SKM-1 (cell line): ENCODE data around the gene SAXO2.
"Not testable (repeated sequence)": the region's sequence is repeated elsewhere in the genome, so short reads cannot be mapped to it uniquely, and the experiment has no call there.

ENCODE experiments used
- DNase-seq: peaks from one replicate; lab custom pipeline; 2025; ENCODE audit not compliant: unreplicated experiment; lab: John Stamatoyannopoulos, UW

Gene SAXO2, protein sequence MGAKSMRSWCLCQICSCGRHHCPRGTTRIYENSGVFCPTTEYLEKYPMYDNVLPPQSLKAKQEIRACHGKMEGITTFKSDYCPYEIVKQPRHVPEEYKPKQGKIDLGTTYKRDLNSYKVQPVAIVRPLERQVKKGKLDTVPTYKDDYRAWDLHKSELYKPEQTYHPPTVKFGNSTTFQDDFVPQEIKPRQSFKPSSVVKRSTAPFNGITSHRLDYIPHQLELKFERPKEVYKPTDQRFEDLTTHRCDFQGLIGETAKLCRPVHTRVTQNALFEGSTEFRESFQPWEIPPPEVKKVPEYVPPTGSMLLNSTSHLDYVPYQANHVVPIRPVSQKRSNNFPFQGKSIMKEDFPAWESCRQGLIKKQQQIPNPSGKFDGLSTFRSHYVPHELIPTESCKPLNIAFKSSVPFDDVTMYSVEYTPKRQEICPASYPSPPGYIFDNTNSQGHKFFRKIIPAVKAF

DNA sequence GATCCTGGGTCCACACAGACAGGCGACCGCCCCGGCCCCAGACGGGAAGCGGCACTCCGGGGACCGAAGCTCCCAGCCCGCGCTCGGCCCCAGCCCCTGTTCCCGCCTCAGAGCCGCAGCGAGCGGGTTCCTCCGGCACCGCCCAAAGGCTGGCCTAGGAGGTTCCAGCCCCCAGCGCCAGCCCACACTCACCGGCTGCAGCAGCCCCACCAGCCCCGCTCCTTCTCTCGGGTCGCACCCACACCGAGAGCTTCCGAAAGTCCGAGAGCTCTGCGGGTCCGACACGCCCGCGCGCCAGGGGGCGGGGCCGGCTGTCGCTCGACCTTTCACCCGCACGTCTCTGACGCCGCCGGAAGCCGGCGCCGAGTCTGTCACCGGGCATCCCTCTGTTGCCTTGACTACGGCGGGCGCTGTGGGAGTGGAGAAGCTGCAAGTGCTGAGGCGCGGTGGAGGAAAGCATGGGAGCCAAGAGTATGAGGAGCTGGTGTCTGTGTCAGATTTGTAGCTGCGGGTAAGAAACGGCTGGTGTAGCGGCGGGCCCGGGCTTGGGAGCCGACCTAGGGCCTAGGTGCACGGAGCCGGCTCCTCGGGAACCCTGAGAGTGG is at the start of gene SAXO2, which contains the start of gene EFL1:
TSS of gene SAXO2 (plus strand) at position 397 of the 605 bp plus-strand sequence. CDS start at position 459, 62 bp downstream.
TSS of gene EFL1 (minus strand) at position 313 of the 605 bp plus-strand sequence. CDS start 956 bp downstream, outside the sequence.
- DNase-seq = peak; percentile 84

DNA sequence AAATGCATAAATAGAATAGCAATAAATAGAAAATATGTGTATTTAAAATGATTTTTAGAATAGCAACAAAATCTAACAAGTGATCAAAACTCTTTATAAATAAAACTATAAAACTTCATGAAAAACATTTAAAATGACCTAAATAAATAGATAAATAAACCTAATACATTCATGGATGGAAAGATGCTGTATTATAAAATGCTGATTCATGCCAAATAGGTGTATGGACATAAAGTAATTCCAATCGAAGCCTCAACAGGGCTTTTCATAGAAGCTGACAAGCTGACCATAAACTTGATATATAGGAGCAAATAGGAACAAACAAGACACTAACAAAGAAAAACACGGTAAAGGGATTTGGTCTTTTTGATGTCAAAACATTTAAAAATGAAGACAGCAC is 46.5 kb upstream of the SAXO2 start:
- not testable (repeated sequence) for DNase-seq

DNA sequence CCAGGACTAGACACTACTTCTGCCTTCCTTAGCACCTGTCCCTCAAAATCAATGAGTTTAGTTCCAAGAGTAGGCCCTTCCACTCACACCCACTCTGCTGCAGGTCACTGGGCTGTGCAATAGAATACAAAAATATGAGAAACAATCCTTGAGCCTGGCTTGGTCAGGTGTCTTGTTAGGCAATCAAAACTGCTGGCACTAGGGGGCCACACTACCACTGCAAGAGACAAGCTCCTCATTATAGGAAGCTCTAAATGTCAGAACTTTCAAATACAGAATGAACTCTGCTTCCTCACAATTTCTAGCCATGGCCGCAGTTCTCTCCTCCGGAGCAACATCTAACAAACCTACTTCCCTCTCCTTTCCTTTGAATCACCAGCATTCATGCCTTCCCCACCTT is 41.1 kb upstream of the SAXO2 start:
- not testable (repeated sequence) for DNase-seq

DNA sequence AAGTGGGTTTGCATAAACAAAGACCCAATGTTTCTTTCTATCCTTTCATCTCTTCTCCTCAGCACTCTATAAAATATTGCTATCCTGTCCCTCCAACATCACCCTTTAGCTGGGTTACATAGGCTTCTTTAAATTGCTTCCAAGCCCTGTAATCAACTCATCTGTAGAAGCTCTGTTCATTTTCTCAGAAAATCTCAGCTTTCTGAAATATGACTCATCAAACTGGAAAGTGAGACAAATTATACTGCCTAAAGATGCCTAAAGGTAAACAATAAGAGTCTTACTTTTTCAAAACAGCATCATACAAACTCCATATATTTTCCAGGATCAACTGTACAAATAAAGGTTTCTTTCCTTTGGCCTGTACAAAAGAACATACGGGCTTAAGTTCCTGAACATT is 33.9 kb upstream of the SAXO2 start:
- no peak for DNase-seq

DNA sequence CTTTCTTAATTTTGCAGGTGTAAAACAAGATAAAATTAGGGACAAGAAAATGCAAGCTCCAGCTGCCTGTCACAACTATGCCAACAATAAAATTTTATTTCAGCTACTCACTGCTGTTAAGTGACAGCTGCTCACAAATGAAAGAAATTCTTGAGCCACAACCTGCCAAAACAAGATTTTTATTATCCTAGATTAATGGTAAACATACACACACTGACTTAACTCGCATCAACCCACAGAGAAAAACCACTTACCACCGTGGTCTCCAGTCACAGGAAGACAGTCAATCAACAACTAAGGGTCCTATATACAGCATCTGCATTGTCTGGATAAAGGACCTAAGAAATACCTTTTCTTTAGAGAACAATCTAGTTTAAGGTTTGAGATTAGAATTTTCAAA is 31.4 kb upstream of the SAXO2 start:
- no peak for DNase-seq

DNA sequence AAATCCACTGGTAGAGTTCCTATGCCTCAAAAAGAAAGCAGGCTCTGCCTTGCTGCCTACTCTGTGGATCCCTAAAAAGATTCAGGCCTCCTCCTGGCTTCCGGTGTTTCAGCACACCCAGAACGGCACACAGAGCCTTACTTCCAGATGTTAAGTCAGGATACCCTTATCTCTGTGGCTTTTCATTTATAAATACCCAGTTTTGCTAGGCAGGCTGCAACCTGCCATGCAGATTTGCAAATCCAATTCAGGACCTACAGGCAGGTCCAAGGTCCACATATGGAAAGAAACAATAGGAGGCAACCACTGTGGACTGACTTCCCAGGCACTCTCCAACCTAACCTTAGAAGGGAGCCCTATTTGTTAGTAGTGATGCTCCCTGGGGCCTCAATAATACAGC is 30.8 kb upstream of the SAXO2 start:
- no peak for DNase-seq

DNA sequence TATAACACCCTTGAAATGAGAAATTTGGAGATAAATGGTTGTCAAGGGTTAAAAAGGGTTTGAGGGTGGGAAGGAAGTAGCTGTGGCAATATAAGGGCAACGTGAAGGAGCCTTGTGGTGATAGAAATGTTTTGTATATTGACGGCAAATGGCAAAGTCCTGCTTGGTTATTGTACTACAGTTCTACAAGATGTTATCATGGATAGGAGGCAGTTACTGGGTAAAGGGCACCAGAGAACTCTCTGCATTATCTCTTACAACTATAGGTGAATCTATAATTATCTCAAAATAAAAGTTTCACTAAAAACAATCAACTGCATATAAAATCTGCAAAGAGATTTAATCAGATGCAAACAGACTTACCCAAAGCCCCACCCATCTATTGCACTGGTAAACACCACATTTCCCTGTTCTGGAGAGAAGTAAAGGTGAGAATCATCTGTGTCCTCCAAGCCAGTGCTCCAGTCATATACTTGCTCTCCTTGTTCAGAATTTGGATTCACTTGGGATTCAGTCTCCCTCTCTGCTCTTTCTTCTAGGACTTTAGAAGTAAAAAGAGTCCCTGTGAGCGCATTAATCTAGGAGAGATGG is 24.6 kb upstream of the SAXO2 start:
- not testable (repeated sequence) for DNase-seq

DNA sequence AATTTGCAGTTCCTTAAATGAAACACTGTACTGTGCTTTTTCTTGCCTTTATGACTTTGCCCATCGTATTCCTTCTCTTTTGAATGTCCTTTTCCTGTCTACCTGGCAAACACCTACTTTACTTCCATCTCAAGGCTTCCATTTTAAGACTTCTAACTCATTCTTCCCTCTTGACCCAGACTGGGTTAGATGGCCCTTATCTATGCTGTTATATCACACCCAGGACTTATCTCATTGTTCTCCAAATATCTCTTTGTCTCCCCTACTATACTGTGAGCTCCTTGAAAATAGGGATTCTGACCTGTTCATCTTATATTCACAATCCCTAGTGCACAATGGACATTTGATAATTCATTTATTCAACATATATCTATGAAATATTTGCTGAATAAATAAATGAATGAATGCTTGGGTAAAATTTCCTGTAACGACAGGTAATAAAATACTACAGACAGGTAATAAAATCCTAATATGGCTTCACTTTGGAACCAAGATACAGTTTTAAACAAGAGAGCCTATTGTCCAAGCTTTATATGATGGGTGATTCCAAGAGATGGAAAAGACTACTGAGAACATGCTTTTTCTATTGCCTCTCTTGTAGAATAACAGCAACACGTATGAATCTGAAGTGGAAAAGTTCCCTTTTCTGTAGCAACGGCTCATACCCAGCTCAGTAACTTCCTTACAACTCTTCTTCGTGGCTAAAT is 22.8 kb upstream of the SAXO2 start:
- no peak for DNase-seq

DNA sequence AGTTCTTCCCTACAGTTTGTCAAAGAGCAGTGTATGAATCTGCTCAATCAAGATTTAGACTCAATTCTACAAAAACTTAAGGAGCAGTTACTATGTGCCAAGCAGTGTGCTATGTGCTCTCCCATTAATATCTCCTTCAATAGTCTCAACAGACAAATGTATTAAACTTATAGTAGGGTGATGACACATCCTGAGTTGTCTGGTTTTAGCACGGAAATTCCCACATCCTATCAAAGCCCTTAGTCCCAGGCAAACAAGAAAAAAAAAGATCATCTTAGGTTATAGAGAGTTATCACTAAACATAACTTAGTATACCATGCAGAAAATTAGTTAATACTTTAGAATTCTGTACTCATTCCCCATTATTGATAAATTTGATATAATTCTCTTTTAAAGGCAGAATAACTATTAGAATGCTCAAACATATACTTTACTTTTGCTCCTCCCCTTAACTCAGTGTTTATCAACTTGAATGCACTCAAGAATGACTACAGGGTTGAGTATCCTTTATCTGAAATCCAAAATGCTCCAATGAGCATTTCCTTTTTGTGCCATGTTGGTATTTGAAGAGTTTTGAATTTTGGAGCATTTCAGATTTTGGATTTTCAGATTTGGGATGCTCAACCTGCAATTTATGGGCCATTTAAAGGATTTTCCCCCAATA is 20.6 kb upstream of the SAXO2 start:
- not testable (repeated sequence) for DNase-seq

DNA sequence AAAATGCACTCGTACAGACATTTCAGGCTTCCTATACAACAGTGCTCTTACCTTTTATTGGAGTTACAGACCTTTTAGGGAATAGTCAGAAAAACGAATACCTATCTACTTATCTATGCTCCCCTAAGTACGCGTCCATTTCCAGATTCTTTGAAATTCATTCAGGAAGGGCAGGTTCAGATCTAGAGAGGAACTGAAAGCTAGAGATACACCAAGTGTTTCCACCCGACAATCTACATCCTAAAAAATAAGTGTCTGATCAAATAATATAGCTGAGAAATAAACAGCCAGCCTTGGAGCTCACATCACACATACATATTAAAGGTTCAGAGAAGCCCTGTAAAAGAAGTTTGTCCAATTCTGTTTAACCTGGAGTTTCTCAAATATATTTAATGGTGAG is 19.0 kb upstream of the SAXO2 start:
- not testable (repeated sequence) for DNase-seq

DNA sequence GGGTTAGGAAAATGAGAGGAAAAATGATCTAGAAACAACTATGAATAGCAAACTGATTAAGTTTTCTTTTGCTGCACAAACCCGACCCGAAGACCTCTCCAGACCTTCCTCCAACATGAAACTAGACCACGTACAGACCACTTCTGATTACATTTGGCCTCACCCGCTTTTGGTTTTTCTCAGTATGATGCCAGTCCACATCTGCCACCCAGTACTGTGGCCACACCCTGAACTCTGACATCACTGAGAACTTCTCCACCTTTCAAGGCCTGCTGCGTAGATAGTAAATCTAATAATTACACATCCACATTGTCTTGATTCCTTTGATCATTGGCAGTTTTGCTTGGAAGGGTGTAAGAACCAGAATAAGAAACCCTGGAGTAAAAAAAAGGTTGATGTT is 16.7 kb upstream of the SAXO2 start:
- DNase-seq = not testable (repeated sequence)

DNA sequence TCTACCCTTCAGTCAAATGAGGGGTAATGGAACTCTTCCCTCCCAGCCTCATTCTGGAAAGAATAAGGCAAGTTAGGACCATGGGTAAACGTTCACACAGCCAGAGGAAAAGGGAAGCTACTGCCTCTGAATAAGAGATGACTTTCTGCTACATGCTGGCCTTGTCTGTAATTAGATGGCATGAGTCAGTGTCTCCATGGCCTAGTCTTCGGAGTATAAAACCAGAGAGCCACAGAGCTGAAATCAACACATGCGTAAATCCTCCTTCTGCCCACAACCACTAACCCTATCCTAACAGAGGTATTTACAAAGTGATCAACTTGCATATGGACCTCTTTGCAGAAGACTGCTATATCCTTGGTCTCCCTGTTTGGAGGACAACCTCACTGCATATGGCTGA is 14.4 kb upstream of the SAXO2 start:
- not testable (repeated sequence) for DNase-seq

DNA sequence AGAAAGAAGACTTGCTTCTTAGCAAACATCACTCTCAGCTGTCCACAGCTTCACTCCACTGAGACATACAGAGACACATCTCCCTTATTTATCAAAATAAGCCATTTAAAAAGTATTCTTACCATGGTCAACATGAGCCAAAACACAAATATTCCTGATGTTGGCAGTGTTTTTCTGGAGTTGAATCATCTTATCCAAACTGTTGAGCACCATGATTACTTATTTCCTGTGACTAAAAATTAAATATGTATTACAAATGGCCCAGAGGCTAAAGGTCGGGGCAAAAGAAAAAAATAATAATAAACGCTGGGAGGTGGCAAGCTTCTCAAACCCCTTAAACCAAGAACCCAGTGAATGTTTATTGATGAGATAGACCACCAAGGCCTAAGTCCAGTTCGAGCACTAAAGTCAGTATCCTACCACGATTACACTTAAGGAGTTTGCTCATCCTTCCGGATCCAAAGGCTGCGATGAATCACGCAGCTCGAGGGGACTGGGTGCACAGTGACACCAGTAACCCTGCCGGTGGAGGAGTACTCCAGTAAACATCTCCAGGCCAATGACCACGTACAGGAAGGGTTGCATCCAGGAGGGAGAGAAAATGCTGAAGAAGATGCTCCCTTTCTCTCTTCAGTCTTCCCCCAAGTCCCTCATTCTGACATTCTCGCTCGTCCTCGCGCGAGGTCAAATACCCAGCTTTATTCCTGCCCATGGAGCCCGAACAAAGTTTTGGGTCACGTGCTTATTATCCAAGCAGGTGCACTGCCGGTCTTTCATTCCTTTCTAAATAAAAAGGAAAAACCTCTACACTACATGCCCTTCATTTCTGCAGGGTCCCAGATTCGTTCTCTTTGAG is 824 bp upstream of the SAXO2 start:
- not testable (repeated sequence) for DNase-seq

DNA sequence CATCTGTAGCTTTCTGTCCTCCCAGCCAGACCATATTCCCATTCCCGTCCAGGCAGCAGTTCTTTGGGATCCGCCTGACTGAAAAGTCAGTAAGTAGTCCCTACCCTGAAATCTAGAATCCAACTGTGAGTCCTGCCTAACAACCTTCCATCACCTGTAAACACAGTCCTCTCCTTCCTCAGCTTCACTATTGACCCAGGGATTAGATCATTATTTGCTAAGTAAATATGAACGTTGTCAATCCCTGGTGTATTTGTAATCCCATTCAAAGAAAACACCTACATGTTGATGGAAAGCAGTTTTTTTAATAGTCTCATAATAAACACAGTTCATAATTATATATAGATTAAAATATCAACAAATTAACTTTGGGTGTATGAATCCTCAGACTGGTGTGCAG is 732 bp downstream of the SAXO2 start:
- no peak for DNase-seq

DNA sequence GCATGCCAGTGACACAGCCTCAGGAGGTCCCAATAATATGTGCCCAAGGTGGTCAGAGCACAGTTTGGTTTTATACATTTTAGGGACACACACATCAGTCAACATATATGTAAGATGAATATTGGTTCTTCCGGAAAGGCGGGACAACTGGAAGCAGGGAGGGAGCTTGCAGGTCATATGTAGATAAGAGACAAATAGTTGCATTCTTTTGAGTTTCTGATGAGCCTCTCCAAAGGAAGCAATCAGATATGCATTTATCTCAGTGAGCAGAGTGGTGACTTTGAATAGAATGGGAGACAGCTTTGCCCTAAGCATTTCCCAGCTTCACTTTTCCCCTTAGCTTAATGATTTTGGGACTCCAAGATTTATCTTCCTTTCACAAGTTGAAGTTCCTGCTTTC is 4.5 kb downstream of the SAXO2 start:
- not testable (repeated sequence) for DNase-seq

DNA sequence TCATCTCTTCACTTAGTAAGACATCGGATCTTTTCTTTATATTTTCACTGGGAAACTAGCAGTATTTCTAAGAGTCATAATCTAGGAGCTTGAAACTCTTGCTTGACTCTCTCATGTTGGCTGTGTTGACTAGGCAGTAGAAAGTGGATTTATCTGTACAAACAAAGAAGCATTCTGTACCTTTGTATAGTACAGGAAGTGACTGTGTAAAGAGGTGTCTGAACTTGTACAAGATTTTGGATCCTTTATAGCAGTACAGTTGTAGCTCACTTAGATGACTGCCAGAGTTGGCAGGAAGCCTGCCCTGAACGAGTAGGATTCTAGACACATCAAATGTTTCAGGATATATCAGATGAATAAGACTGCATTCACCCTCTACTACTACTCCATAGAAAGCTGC is 5.8 kb downstream of the SAXO2 start:
- DNase-seq = not testable (repeated sequence)

DNA sequence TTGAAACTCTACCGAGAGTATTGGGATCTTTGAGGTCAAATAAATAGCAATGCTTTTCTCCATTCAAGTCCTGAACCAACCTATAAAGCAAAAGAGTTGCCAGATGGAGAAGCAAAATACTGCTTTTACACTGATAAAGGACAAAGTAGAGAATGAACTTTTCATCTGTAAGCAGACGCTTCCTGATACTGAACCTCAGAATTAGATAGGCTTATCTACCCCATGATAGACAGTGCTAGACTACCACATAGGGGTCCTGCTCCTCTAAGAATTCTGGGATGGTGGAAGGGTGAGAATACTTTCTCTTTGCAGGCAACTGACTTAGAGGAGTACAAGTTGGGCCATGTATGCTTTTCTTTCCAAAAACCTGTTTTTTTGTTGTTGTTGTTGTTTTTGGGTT is 9.5 kb downstream of the SAXO2 start:
- no peak for DNase-seq

DNA sequence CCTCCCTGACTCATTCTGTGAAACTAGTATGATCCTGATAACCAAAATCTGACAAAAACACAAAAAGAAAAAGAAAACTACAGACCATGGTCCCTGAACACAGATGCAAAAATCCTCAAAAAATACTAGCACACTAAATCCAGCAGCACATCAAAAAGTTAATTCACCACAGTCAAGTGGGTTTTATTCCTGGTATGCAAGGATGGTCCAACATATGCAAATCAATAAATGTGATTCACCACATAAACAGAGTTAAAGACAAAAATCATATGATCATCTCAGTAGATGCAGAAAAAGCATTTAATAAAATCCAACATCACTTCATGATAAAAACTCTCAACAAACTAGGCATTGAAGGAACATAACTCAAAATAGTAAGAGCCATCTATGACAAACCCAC is 12.8 kb downstream of the SAXO2 start:
- DNase-seq = no peak

DNA sequence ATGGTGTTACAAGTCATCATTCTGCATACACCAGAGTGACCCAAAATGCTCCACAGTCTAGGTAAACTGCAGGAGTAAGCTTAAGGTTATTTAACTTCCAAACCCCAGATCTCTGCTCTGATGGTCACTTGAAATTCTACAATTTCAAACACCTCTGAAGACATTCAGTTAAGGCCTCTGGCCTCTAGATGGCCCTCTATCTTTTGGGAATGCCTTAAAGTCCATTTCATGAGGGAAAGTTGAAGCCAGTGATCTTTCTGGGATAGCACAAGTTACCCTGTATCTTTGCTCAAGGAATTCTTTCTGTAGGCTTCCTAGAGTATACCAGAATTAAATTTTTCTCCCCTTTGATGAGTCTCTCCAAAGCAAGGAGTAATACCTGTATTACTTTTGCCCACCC is 18.7 kb downstream of the SAXO2 start:
- not testable (repeated sequence) for DNase-seq

DNA sequence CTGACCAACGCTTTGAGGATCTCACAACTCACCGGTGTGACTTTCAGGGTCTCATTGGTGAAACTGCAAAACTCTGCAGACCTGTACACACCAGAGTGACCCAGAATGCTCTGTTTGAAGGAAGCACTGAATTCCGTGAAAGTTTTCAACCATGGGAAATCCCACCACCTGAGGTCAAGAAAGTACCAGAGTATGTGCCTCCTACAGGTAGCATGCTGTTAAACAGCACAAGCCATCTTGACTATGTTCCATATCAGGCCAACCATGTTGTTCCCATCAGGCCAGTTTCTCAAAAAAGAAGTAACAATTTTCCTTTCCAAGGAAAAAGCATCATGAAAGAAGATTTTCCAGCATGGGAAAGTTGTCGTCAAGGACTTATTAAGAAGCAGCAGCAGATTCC is 19.8 kb downstream of the SAXO2 start:
- not testable (repeated sequence) for DNase-seq
